IMR-90 (cell line): Measurements from ENCODE around the gene MCRS1. TPM values are rescaled to one million over a fixed set of nuclear protein-coding genes. Genes with fewer than 3 reads are reported as not detected.

ENCODE experiments used
- ATAC-seq: fragments of 200-7000 bp; cut with Tn5 transposase; 2 replicates; pipeline ENCODE4 v1.9.1; 2020; ENCODE audit warnings: low read depth, mild to moderate bottlenecking, moderate library complexity
- BruUV-seq: library from RNA; stranded (reverse); fragments of 400-500 nt; replicated peaks from 2 replicates; lab custom pipeline; 2021; lab: Mats Ljungman, UMichigan
- CTCF ChIA-PET: fragments of 300-600 bp; formaldehyde crosslinking; extraction: SDS; loops from one replicate; lab custom pipeline; 2021; ENCODE audit warnings: antibody characterized with exemption; lab: Yijun Ruan, JAX
- POLR2A ChIA-PET: fragments of 300-600 bp; sonication (Branson Sonifier 250); formaldehyde crosslinking; loops from one replicate; lab custom pipeline; 2022; ENCODE audit warnings: antibody characterized with exemption; ENCODE audit not compliant: unreplicated experiment; lab: Charles Lee
- DNase-seq: peaks from one replicate; pipeline ENCODE4 v3.0.0; 2013
- H2AFZ ChIP-seq: replicated peaks from 2 replicates; pipeline ENCODE3; 2013; ENCODE audit warnings: low read length, mild to moderate bottlenecking; ENCODE audit not compliant: poor library complexity
- H2AK5ac ChIP-seq: 2 replicates; pipeline ENCODE4 v1.6.1; 2013; ENCODE audit warnings: low read depth, low read length, inconsistent platforms
- H2AK9ac ChIP-seq: replicated peaks from 2 replicates; pipeline ENCODE3; 2013; ENCODE audit warnings: mild to moderate bottlenecking, low read depth, low read length, moderate library complexity; ENCODE audit not compliant: poor library complexity
- H2BK120ac ChIP-seq: 2 replicates; pipeline ENCODE4 v1.6.1; 2013; ENCODE audit warnings: low read depth, low read length, inconsistent platforms
- H2BK15ac ChIP-seq: 3 replicates; pipeline ENCODE4 v1.6.1; 2013; ENCODE audit warnings: low read depth, low read length, inconsistent platforms
- H2BK20ac ChIP-seq: 2 replicates; pipeline ENCODE4 v1.6.1; 2013; ENCODE audit warnings: low read depth, mild to moderate bottlenecking, inconsistent platforms, low read length, moderate library complexity
- H2BK5ac ChIP-seq: 2 replicates; pipeline ENCODE4 v1.6.1; 2013; ENCODE audit warnings: mild to moderate bottlenecking, low read depth, low read length, inconsistent platforms; ENCODE audit not compliant: poor library complexity, severe bottlenecking
- H3K14ac ChIP-seq: replicated peaks from 2 replicates; pipeline ENCODE4 v1.6.1; 2013; ENCODE audit warnings: low read depth, low read length, inconsistent platforms
- H3K18ac ChIP-seq: 2 replicates; pipeline ENCODE4 v1.6.1; 2013; ENCODE audit warnings: low read depth, low read length, control low read depth
- H3K23ac ChIP-seq: 2 replicates; pipeline ENCODE4 v1.6.1; 2013; ENCODE audit warnings: low read depth, low read length, inconsistent platforms
- H3K27ac ChIP-seq: 2 replicates; pipeline ENCODE4 v1.5.1; 2013; ENCODE audit warnings: mild to moderate bottlenecking, control low read depth, low read length; ENCODE audit not compliant: insufficient read depth
- H3K27me3 ChIP-seq: 2 replicates; pipeline ENCODE4 v1.6.1; 2013; ENCODE audit warnings: low read length; ENCODE audit not compliant: control insufficient read depth, insufficient read depth
- H3K36me3 ChIP-seq: 2 replicates; pipeline ENCODE4 v1.6.1; 2013; ENCODE audit warnings: low read length, mixed read lengths; ENCODE audit not compliant: control insufficient read depth, insufficient read depth
- H3K4ac ChIP-seq: 2 replicates; pipeline ENCODE4 v1.6.1; 2013; ENCODE audit warnings: low read depth, low read length, inconsistent platforms
- H3K4me1 ChIP-seq: 2 replicates; pipeline ENCODE4 v1.6.1; 2013; ENCODE audit warnings: low read length, mixed read lengths; ENCODE audit not compliant: control insufficient read depth, insufficient read depth
- H3K4me2 ChIP-seq: 2 replicates; pipeline ENCODE4 v1.6.1; 2013; ENCODE audit warnings: low read depth, mild to moderate bottlenecking, control low read depth, low read length, moderate library complexity
- H3K4me3 ChIP-seq: 2 replicates; pipeline ENCODE4 v1.5.1; 2013; ENCODE audit warnings: low read depth, mild to moderate bottlenecking, control low read depth, low read length, moderate library complexity; ENCODE audit not compliant: insufficient read depth
- H3K56ac ChIP-seq: 2 replicates; pipeline ENCODE4 v1.6.1; 2013; ENCODE audit warnings: low read length, inconsistent platforms; ENCODE audit not compliant: insufficient read depth; ENCODE audit errors: extremely low read depth
- H3K79me1 ChIP-seq, 2 experiments: 2 replicates each; pipeline ENCODE4 v1.6.1; 2013; ENCODE audit warnings: low read length in 2 of 2, inconsistent platforms in 1 of 2, low read depth in 1 of 2
- H3K9ac ChIP-seq: 2 replicates; pipeline ENCODE4 v1.6.1; 2013; ENCODE audit warnings: low read depth, low read length, control low read depth
- H3K9me1 ChIP-seq: 2 replicates; pipeline ENCODE4 v1.6.1; 2013; ENCODE audit warnings: low read length, inconsistent platforms; ENCODE audit not compliant: insufficient read depth
- H3K9me3 ChIP-seq: 2 replicates; pipeline ENCODE4 v1.6.1; 2013; ENCODE audit warnings: low read length; ENCODE audit not compliant: control insufficient read depth, insufficient read depth
- H4K20me1 ChIP-seq: 2 replicates; pipeline ENCODE4 v1.6.1; 2013; ENCODE audit warnings: low read length, inconsistent platforms; ENCODE audit not compliant: insufficient read depth
- H4K5ac ChIP-seq: 2 replicates; pipeline ENCODE4 v1.6.1; 2013; ENCODE audit warnings: mild to moderate bottlenecking, low read depth, low read length, control low read depth
- H4K8ac ChIP-seq, 2 experiments: 2 replicates each; pipeline ENCODE4 v1.6.1; 2013; ENCODE audit warnings: low read depth in 2 of 2, low read length in 2 of 2, control low read depth in 1 of 2, inconsistent platforms in 1 of 2
- H4K91ac ChIP-seq: 2 replicates; pipeline ENCODE4 v1.6.1; 2013; ENCODE audit warnings: low read depth, low read length, inconsistent platforms; ENCODE audit not compliant: insufficient read depth
- BHLHE40 ChIP-seq: fragments of 150-350 bp; IDR thresholded peaks from 2 replicates; pipeline ENCODE4 v1.6.1; 2016; ENCODE audit warnings: mild to moderate bottlenecking, low read depth, low read length
- CEBPB ChIP-seq: IDR thresholded peaks from 2 replicates; pipeline ENCODE4 v1.6.1; 2012; ENCODE audit warnings: low read depth, low read length, improper control_type of control experiment
- CTCF ChIP-seq: conservative IDR thresholded peaks from 2 replicates; pipeline ENCODE4 v1.5.1; 2012; ENCODE audit warnings: mild to moderate bottlenecking, low read depth, low read length, improper control_type of control experiment
- FOS ChIP-seq: fragments of 150-350 bp; IDR thresholded peaks from 2 replicates; pipeline ENCODE4 v1.6.1; 2016; ENCODE audit warnings: low read depth, low read length
- MAFK ChIP-seq: IDR thresholded peaks from 2 replicates; pipeline ENCODE4 v1.6.1; 2012; ENCODE audit warnings: low read depth, low read length, improper control_type of control experiment
- MAZ ChIP-seq: IDR thresholded peaks from 2 replicates; pipeline ENCODE4 v1.6.1; 2012; ENCODE audit warnings: low read depth, mild to moderate bottlenecking, low read length, improper control_type of control experiment, moderate library complexity, borderline replicate concordance
- NFE2L2 ChIP-seq: fragments of 150-350 bp; IDR thresholded peaks from 2 replicates; pipeline ENCODE4 v1.6.1; 2016; ENCODE audit warnings: low read depth, mild to moderate bottlenecking, low read length
- RCOR1 ChIP-seq: IDR thresholded peaks from 2 replicates; pipeline ENCODE4 v1.6.1; 2012; ENCODE audit warnings: mild to moderate bottlenecking, low read length, improper control_type of control experiment; ENCODE audit not compliant: insufficient replicate concordance
- SMC3 ChIP-seq: fragments of 150-350 bp; IDR thresholded peaks from 2 replicates; pipeline ENCODE4 v1.6.1; 2016; ENCODE audit warnings: low read depth, mild to moderate bottlenecking, antibody characterized with exemption, low read length, moderate library complexity
- WGBS, 2 experiments: methylation state at CpG; one replicate each; pipeline versions ENCODE4 v1.1.5 to v1.1.7; 2013; ENCODE audit warnings: missing lambda C conversion rate in 2 of 2; ENCODE audit not compliant: insufficient read length in 1 of 2; ENCODE audit errors: extremely low coverage in 2 of 2; 5-methylcytosine and 5-hydroxymethylcytosine counted together
- dilution Hi-C: fragments of 300-500 bp; cut with HindIII; formaldehyde crosslinking; loops from one replicate; pipeline ENCODE4 v1.14.3; 2018; ENCODE audit warnings: low sequenced_read_pairs; ENCODE audit not compliant: unreplicated experiment
- in situ Hi-C: fragments of 300-500 bp; cut with MboI; formaldehyde crosslinking; loops from 3 replicates; pipeline ENCODE4 v1.14.3; 2019; ENCODE audit warnings: low sequenced_read_pairs, inconsistent platforms, mixed read lengths
- intact Hi-C: fragments of 100-400 bp; cut with micrococcal nuclease; formaldehyde crosslinking; loops from 2 replicates; pipeline ENCODE4 v1.10.0; 2022
- polyA plus RNA-seq, 3 experiments: library from polyadenylated mRNA; depleted of rRNA; stranded (reverse); fragments of >200 nt; gene quantifications; 2 replicates each; pipeline ENCODE4 v1.2.3, GENCODE V29; 2012; ENCODE audit warnings: low replicate concordance in 1 of 3
- total RNA-seq: library from RNA; depleted of rRNA; stranded (reverse); fragments of >200 nt; gene quantifications from 2 replicates; pipeline ENCODE4 v1.2.3, GENCODE V29; 2012
- TF ChIP-seq, protein P1 (sequence below): fragments of 150-350 bp; IDR thresholded peaks from 2 replicates; pipeline ENCODE4 v1.6.1; 2017; ENCODE audit warnings: mild to moderate bottlenecking, antibody characterized with exemption, low read length, low read depth

MCRS1 gene
- total and polyA plus RNA-seq, 2 of the 4 experiments (the other 2 are of a cell fraction), result 72.9 to 73.2 TPM

GRCh38 chr12:49524660-49525324, 43.1 kb downstream of the MCRS1 start:
- H3K4me3 ChIP-seq, result no peak overlapping the region
- DNase-seq, result no peak
- H3K9me1 ChIP-seq, result peaks cover 4% of the 10 kb centered on the region; the same call in 1 of the 2 replicates
- H2AFZ ChIP-seq, result no peak overlapping the region
- no peak for ATAC-seq
- no peak overlapping the region for H2BK120ac ChIP-seq
- no peak overlapping the region for H4K91ac ChIP-seq
- H3K56ac ChIP-seq, result no peak overlapping the region
- no peaks in the 10 kb centered on the region for H3K9me3 ChIP-seq
- no peaks in the 10 kb centered on the region for H4K20me1 ChIP-seq
- H2BK20ac ChIP-seq, result no peak overlapping the region
- 57% methylated on average over 1 of the region's 6 CpGs; no CpG with 5 or more reads in 1 of the 2 experiments for WGBS, 2 experiments
- H3K14ac ChIP-seq, result no peak overlapping the region
- H2AK9ac ChIP-seq, result no peak overlapping the region
- no peak overlapping the region for H2BK15ac ChIP-seq
- H3K27ac ChIP-seq, result no peak overlapping the region
- dilution Hi-C loops, result loop anchor here (25.0 kb wide), 1 partner anchor 162 kb away; the partner anchor contains the start of gene SPATS2
- H3K27me3 ChIP-seq, result no peaks in the 10 kb centered on the region
- no peak overlapping the region for H3K23ac ChIP-seq
- no TSS peak for BruUV-seq
- POLR2A ChIA-PET, result no interaction called here
- H4K8ac ChIP-seq, result no peak overlapping the region
- no peak overlapping the region for H3K9ac ChIP-seq
- H3K4ac ChIP-seq, result no peak overlapping the region
- CTCF ChIA-PET, result no interaction called here
- H3K36me3 ChIP-seq, result peaks cover 38% of the 10 kb centered on the region
- H2BK5ac ChIP-seq, result no peak overlapping the region
- TF ChIP-seq CTCF, result no peak
- no peak for TF ChIP-seq MAZ
- TF ChIP-seq, protein P1, sequence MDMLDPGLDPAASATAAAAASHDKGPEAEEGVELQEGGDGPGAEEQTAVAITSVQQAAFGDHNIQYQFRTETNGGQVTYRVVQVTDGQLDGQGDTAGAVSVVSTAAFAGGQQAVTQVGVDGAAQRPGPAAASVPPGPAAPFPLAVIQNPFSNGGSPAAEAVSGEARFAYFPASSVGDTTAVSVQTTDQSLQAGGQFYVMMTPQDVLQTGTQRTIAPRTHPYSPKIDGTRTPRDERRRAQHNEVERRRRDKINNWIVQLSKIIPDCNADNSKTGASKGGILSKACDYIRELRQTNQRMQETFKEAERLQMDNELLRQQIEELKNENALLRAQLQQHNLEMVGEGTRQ, result no peak
- TF ChIP-seq BHLHE40, result no peak
- TF ChIP-seq CEBPB, result no peak
- TF ChIP-seq FOS, result no peak
- no peak for TF ChIP-seq SMC3
- no peak for TF ChIP-seq RCOR1
- TF ChIP-seq MAFK, result no peak
- no peak for TF ChIP-seq NFE2L2
- H3K4me2 ChIP-seq, result no peak overlapping the region
- intact Hi-C loops, result no loop called here
- no peak overlapping the region for H2AK5ac ChIP-seq
- no peaks in the 10 kb centered on the region for H3K4me1 ChIP-seq
- H4K5ac ChIP-seq, result no peak overlapping the region
- no peak overlapping the region for H3K18ac ChIP-seq
- no peaks in the 10 kb centered on the region; a peak in 1 of 4 replicates for H3K79me1 ChIP-seq
- in situ Hi-C loops, result no loop called here
